OCI-LY3 (cell line): Measurements from ENCODE around the gene SCUBE3.

Experiments
- H2AFZ ChIP-seq: fragments of 200-600, 300-600 bp; shearing (Covaris generic); 2 replicates; pipeline ENCODE4 v1.6.0; 2014; ENCODE audit warnings: antibody characterized with exemption, low read depth, low read length
- H3K27ac ChIP-seq: fragments of 200-600, 300-600 bp; sonication (generic); 2 replicates; pipeline ENCODE4 v1.5.1; 2014; ENCODE audit warnings: mild to moderate bottlenecking, low read length, moderate library complexity, mixed read lengths
- H3K27me3 ChIP-seq: fragments of 200-600, 300-600 bp; sonication (generic); 2 replicates; pipeline ENCODE4 v1.6.1; 2014; ENCODE audit warnings: low read depth, low read length, mixed read lengths
- H3K36me3 ChIP-seq: fragments of 200-600, 300-600 bp; sonication (generic); replicated peaks from 2 replicates; pipeline ENCODE3; 2014; ENCODE audit warnings: low read depth, low read length, mixed read lengths
- H3K4me1 ChIP-seq: fragments of 300-600, 200-600 bp; sonication (generic); 2 replicates; pipeline ENCODE4 v1.6.1; 2014; ENCODE audit warnings: low read length, mixed read lengths
- H3K4me2 ChIP-seq: fragments of 200-600, 300-600 bp; sonication (generic); 2 replicates; pipeline ENCODE4 v1.6.1; 2014; ENCODE audit warnings: low read length, mixed read lengths
- H3K4me3 ChIP-seq: fragments of 300-600, 200-600 bp; sonication (generic); 2 replicates; pipeline ENCODE4 v1.5.1; 2014; ENCODE audit warnings: antibody characterized with exemption, mild to moderate bottlenecking, low read length, moderate library complexity
- H3K79me2 ChIP-seq: fragments of 300-600, 200-600 bp; shearing (Covaris generic); 2 replicates; pipeline ENCODE4 v1.6.1; 2014; ENCODE audit warnings: mild to moderate bottlenecking, low read length, mixed read lengths
- H3K9ac ChIP-seq: fragments of 300-600, 200-600 bp; shearing (Covaris generic); 2 replicates; pipeline ENCODE4 v1.6.0; 2014; ENCODE audit warnings: mild to moderate bottlenecking, low read length, moderate library complexity
- H3K9me3 ChIP-seq: fragments of 200-600, 300-600 bp; shearing (Covaris generic); 2 replicates; pipeline ENCODE4 v1.6.1; 2014; ENCODE audit warnings: low read length, mixed read lengths; ENCODE audit not compliant: insufficient read depth
- H4K20me1 ChIP-seq: fragments of 200-600, 300-600 bp; sonication (generic); 2 replicates; pipeline ENCODE4 v1.6.1; 2016; ENCODE audit warnings: low read length, mixed read lengths; ENCODE audit not compliant: insufficient read depth
- CTCF ChIP-seq: fragments of 200-600, 300-600 bp; sonication (generic); IDR thresholded peaks from 2 replicates; pipeline ENCODE4 v1.5.1; 2014; ENCODE audit warnings: antibody characterized with exemption, low read length, low read depth
- EZH2phosphoT487 ChIP-seq: fragments of 200-600 bp; shearing (Covaris generic); IDR thresholded peaks from 2 replicates; pipeline ENCODE4 v1.6.1; 2018; ENCODE audit warnings: antibody characterized with exemption, mixed run types, low read depth

The SCUBE3 gene

GRCh38 chr6:35190306-35190705, 23.4 kb upstream of the SCUBE3 start:
- no peak overlapping the region for H3K4me3 ChIP-seq
- H2AFZ ChIP-seq = no peak overlapping the region
- no peaks in the 10 kb centered on the region for H3K9me3 ChIP-seq
- H3K36me3 ChIP-seq = no peaks in the 10 kb centered on the region
- TF ChIP-seq CTCF = no peak
- TF ChIP-seq EZH2phosphoT487 = no peak
- peaks cover 3% of the 10 kb centered on the region; the same call in 1 of the 2 replicates for H3K4me1 ChIP-seq
- H3K27ac ChIP-seq = no peak overlapping the region
- H3K4me2 ChIP-seq = no peak overlapping the region
- H3K79me2 ChIP-seq = no peaks in the 10 kb centered on the region
- 0 out of 2 replicates have a peak, but pooled peaks cover 3% of the 10 kb centered on the region for H3K27me3 ChIP-seq
- no peaks in the 10 kb centered on the region for H4K20me1 ChIP-seq
- H3K9ac ChIP-seq = no peak overlapping the region

- Histone ChIP-seq H3K27me3 (0 out of 2 replicates have a peak, but pooled peaks cover 3% of the 10 kb centered on the region), H3K36me3 (no peaks in the 10 kb centered on the region), H4K20me1 (no peaks in the 10 kb centered on the region), H3K27ac (no peak overlapping the region), H3K4me2 (no peak overlapping the region), H3K4me1 (no peaks in the 10 kb centered on the region), H2AFZ (no peak overlapping the region), H3K79me2 (no peaks in the 10 kb centered on the region), H3K9ac (no peak overlapping the region), H3K9me3 (no peaks in the 10 kb centered on the region), H3K4me3 (no peak overlapping the region)
- no peak for TF ChIP-seq EZH2phosphoT487
- no peak for TF ChIP-seq CTCF
Measured at GRCh38 chr6:35191889-35192288, 21.9 kb upstream of the SCUBE3 start.

- H4K20me1 ChIP-seq = no peaks in the 10 kb centered on the region
- H3K27ac ChIP-seq = no peak overlapping the region
- no peak overlapping the region for H3K9ac ChIP-seq
- no peaks in the 10 kb centered on the region for H3K79me2 ChIP-seq
- H3K4me3 ChIP-seq = no peak overlapping the region
- no peak overlapping the region for H2AFZ ChIP-seq
- H3K4me1 ChIP-seq = no peaks in the 10 kb centered on the region
- H3K9me3 ChIP-seq = no peaks in the 10 kb centered on the region
- H3K36me3 ChIP-seq = no peaks in the 10 kb centered on the region
- H3K4me2 ChIP-seq = no peak overlapping the region
- 0 out of 2 replicates have a peak, but pooled peaks cover under 1% of the 10 kb centered on the region for H3K27me3 ChIP-seq
- no peak for TF ChIP-seq EZH2phosphoT487
- TF ChIP-seq CTCF = no peak
Measured at GRCh38 chr6:35192301-35192860, 21.4 kb upstream of the SCUBE3 start.

GRCh38 chr6:35194390-35194789, 19.4 kb upstream of the SCUBE3 start:
- TF ChIP-seq CTCF = no peak
- TF ChIP-seq EZH2phosphoT487 = no peak
- no peaks in the 10 kb centered on the region for H4K20me1 ChIP-seq
- H3K27ac ChIP-seq = no peak overlapping the region

More at GRCh38 chr6:35194390-35194789, 19.4 kb upstream of the SCUBE3 start:
- Histone ChIP-seq H3K36me3 (no peaks in the 10 kb centered on the region), H3K79me2 (no peaks in the 10 kb centered on the region), H3K9ac (no peak overlapping the region), H3K9me3 (no peaks in the 10 kb centered on the region), H2AFZ (no peak overlapping the region), H3K4me3 (no peak overlapping the region), H3K27me3 (no peaks in the 10 kb centered on the region), H3K4me2 (no peak overlapping the region), H3K4me1 (no peaks in the 10 kb centered on the region)
